Neural crest cell (in vitro differentiated cells): Measurements from ENCODE around the gene GPAT2. TPM values are rescaled to one million over a fixed set of nuclear protein-coding genes. Genes with fewer than 3 reads are reported as not detected.
"Not testable (repeated sequence)": the region's sequence is repeated elsewhere in the genome, so short reads cannot be mapped to it uniquely, and the experiment has no call there.

Experiments used
- DNase-seq: peaks from one replicate; pipeline ENCODE4 v3.0.0; 2021; ENCODE audit warnings: low read depth, mixed read lengths, low spot score
- H3K27ac Mint-ChIP-seq: one replicate; pipeline ENCODE4 v1.8.0; 2021; ENCODE audit warnings: mild to moderate bottlenecking, mixed read lengths; ENCODE audit not compliant: unreplicated experiment
- H3K27me3 Mint-ChIP-seq: 2 replicates; pipeline ENCODE4 v1.8.0; 2021; ENCODE audit warnings: low read depth, mild to moderate bottlenecking, mixed read lengths
- H3K36me3 Mint-ChIP-seq: 2 replicates; pipeline ENCODE4 v1.8.0; 2021; ENCODE audit warnings: low read depth, mild to moderate bottlenecking, mixed read lengths
- H3K4me1 Mint-ChIP-seq: 2 replicates; pipeline ENCODE4 v1.8.0; 2021; ENCODE audit warnings: mixed read lengths
- H3K4me3 Mint-ChIP-seq: one replicate; pipeline ENCODE4 v1.8.0; 2021; ENCODE audit warnings: mild to moderate bottlenecking, mixed read lengths
- H3K9me3 Mint-ChIP-seq: 2 replicates; pipeline ENCODE4 v1.8.0; 2021; ENCODE audit warnings: mixed read lengths
- total RNA-seq: library from RNA; stranded (reverse); gene quantifications from 2 replicates; pipeline ENCODE4 v1.2.1, GENCODE V29; 2021
- TF ChIP-seq, protein P1 (sequence below): fragments of 200-600 bp; sonication (generic); conservative IDR thresholded peaks from 2 replicates; pipeline ENCODE4 v1.5.0; 2021; ENCODE audit warnings: antibody characterized with exemption, mild to moderate bottlenecking

The GPAT2 gene
- total RNA-seq, 1 donor from 2014 or later, result not detected

DNA sequence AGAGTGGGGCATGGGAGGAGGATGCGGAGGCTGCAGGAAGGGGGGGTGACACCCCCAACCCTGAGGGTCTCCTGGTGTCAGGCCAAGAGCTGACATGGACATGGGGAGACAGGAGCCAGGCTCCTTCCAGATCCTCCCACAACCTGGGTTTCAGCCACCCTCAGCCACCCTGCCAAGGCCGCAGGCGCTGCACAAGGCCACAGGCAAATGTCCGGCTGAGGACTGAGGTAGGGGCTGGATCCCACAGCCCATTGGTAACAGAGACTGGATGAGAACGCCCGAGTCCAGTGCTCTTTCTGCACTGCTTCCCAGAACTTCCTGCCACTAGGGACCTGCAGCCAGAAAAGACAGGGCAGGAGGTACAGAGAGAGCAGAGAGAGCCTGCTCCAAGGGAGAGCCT lies 24.7 kb upstream of the GPAT2 start:
- not testable (repeated sequence) for H3K9me3 Mint-ChIP-seq, DNase-seq, H3K27ac Mint-ChIP-seq, H3K4me1 Mint-ChIP-seq, H3K27me3 Mint-ChIP-seq, H3K4me3 Mint-ChIP-seq, H3K36me3 Mint-ChIP-seq

DNA sequence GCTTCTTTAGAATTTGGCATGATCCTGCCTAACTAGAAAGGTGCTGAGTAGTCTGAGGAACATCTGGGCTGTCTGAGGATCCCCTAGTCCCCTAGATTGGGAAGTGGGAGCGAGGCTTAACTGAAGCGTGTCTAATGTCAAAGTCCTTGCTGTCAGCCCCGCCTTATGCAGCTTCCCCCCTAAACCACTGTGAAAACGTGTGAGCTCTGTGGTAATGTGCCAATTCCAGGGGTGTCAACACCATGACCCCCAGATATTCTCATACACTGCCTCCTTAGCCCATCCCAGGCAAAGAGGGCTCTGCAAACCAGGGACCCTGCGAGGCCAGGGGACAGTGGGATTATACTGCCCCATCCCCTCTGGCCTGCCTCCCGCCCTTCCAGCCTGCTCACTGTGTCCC lies 21.1 kb upstream of the GPAT2 start:
- not testable (repeated sequence) for H3K27me3 Mint-ChIP-seq, H3K9me3 Mint-ChIP-seq, H3K4me1 Mint-ChIP-seq, H3K27ac Mint-ChIP-seq, H3K4me3 Mint-ChIP-seq, DNase-seq, H3K36me3 Mint-ChIP-seq

DNA sequence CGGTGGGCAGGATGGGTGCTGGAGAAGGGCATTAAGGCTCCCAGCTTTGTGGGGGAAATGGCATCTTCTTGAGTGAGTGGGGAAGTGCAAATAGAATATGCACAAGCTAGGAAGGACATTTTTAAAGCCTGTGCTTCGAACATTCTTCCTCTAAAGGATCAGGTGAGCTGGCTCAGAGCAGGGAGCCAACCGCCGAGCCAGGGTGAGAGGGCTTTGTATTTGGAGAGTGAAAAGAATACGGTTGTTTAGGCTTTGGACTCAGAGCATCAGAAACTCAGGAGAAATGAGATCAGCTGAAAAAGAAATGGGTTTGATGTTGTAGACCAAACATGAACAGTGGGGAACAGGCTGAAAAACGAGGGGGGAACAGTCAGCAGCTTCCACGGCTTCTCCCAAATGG lies 19.8 kb upstream of the GPAT2 start:
- H3K4me3 Mint-ChIP-seq, H3K9me3 Mint-ChIP-seq, DNase-seq, H3K36me3 Mint-ChIP-seq, H3K27me3 Mint-ChIP-seq, H3K4me1 Mint-ChIP-seq, H3K27ac Mint-ChIP-seq: not testable (repeated sequence)

DNA sequence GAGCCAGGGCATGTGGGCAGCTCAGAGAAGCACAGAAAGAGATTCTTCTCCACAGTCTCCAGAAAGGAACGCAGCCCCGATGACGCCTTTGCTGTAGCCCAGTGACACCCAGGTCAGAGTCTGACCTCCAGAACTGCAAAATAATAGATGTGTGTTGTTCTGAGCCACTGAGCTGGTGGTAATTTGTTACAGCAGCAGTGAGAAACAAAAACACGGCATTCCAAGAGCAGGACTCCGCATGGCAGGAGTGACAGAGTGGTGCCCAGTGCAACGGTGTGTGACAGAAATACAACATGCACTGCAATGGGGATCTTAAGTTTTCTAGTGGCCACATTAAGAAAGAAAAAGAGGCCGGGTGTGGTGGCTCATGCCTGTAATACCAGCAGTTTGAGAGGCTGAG lies 18.7 kb upstream of the GPAT2 start:
- DNase-seq, H3K27ac Mint-ChIP-seq, H3K36me3 Mint-ChIP-seq, H3K9me3 Mint-ChIP-seq, H3K4me3 Mint-ChIP-seq, H3K27me3 Mint-ChIP-seq, H3K4me1 Mint-ChIP-seq: not testable (repeated sequence)

DNA sequence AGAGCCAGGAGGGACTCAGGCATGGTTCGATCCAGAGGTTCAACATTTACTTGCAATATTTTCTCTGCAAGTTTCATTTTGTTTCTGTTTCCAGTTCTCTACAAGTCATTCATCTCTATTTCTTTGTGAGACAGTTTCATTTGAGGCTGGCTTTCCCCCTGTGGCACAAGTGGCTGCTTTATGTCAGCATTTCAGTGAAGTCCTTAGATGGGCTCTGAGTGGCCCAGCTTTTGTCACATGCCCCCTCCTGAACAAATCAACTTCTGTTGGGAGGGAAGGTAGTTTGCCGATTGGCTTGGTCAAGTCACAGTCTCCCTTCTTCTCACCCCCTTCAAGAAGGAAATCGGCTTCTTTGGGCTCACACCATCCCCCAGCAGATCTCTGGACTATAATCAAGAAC lies 17.9 kb upstream of the GPAT2 start:
- not testable (repeated sequence) for H3K9me3 Mint-ChIP-seq, H3K4me3 Mint-ChIP-seq, H3K4me1 Mint-ChIP-seq, H3K27me3 Mint-ChIP-seq, DNase-seq, H3K27ac Mint-ChIP-seq, H3K36me3 Mint-ChIP-seq

DNA sequence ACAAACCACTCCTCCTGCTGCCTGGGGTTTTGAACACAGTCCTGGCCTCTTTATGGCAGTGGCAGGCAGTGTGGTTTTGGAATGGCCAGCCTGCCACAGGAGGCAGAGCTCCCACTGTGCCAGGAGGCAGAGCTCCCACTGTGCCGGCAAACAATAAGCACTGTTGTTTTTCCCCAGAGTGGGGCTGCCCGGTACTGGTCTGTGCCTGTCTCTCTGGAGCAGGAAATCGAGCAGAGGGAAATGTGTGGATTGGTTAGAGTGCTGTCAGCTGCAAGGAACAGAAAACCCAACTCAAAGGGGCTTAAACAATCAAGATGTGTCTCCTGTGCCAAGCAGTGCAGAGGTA lies 15.2 kb upstream of the GPAT2 start:
- H3K27me3 Mint-ChIP-seq, H3K27ac Mint-ChIP-seq, H3K9me3 Mint-ChIP-seq, DNase-seq, H3K4me3 Mint-ChIP-seq, H3K36me3 Mint-ChIP-seq, H3K4me1 Mint-ChIP-seq: not testable (repeated sequence)

DNA sequence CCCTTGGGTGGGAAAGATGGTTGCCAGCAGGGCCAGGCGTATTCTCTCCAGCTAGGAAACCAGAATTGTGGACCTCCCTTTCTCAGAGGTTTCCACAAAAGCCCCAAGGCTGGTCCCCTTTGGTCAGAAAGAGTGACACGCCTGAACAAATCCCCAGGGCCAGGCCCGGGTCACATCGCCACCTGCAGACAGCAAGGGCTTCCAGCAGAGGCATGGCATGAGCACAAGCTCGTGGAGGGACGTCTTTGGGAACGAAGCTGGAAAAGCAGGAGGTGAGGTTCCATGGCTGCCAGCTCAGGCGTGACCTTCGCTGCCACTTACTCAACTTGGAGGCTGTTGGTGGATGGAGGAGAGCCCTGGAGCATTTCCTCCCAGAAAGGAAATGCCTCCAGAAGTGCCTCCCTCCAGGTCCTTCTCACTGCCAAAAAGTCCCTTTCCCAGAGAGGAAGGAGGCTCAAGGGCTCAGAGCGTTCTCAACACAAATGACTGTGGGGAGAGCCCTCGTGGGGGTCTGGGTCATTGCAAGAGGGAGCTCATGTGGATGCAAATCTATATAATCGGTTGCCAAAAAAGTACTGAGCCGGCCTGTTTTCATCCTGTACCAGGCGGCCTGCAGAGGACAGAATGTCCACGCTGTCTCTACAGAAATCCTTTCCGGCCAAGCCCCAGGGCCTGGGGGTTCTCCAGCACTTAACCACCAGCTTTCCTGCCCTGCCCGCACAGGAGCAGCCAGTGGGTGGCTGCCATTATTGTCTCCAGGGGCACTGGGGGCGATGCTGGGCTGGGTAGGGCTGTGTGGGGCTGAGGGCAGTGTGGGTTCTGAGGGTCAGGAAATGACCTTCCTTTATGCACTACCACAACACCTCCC lies 14.6 kb upstream of the GPAT2 start:
- not testable (repeated sequence) for H3K4me3 Mint-ChIP-seq, H3K9me3 Mint-ChIP-seq, DNase-seq, H3K27me3 Mint-ChIP-seq, H3K4me1 Mint-ChIP-seq, H3K27ac Mint-ChIP-seq, H3K36me3 Mint-ChIP-seq

DNA sequence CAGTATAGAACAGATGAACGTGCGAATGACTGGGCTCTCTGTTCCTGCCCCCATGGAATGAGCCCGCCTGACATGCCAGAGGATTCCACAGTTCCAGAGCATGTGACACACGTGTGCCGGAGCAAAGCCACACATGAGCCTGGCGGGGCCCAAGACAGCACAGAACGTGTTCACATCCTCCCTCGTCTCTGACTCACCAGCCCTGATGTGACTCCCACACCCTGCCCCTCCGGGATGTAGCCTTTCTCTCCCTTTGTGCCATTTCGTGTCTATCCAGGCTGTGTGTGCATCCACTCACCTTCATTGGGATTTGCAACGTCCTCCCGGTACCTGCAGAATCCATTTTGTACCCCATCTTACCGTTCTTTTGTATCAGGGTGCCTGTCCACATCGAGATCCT lies 838 bp upstream of the GPAT2 start:
- not testable (repeated sequence) for H3K27me3 Mint-ChIP-seq, H3K27ac Mint-ChIP-seq, DNase-seq, H3K36me3 Mint-ChIP-seq, H3K4me1 Mint-ChIP-seq, H3K9me3 Mint-ChIP-seq, H3K4me3 Mint-ChIP-seq

DNA sequence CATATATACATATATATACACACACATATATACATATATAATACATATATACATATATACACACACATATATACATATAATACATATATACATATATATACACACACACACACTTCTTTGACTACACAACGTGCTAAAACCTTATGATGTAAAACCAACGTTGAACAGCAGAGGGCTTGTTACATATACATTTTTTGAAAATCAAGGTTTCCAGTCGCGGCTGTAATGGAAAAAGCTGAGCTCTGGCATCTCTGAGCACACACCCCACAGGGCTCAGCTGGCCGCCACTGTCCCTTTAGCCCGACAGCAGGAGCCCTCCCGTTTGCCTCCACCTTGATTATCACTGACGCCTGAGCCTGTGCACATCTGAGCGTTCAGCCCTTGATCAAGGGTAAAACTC lies 719 bp downstream of the GPAT2 start:
- not testable (repeated sequence) for H3K4me3 Mint-ChIP-seq, H3K36me3 Mint-ChIP-seq, DNase-seq, H3K9me3 Mint-ChIP-seq, H3K27ac Mint-ChIP-seq, H3K27me3 Mint-ChIP-seq, H3K4me1 Mint-ChIP-seq
- TF ChIP-seq, protein P1, sequence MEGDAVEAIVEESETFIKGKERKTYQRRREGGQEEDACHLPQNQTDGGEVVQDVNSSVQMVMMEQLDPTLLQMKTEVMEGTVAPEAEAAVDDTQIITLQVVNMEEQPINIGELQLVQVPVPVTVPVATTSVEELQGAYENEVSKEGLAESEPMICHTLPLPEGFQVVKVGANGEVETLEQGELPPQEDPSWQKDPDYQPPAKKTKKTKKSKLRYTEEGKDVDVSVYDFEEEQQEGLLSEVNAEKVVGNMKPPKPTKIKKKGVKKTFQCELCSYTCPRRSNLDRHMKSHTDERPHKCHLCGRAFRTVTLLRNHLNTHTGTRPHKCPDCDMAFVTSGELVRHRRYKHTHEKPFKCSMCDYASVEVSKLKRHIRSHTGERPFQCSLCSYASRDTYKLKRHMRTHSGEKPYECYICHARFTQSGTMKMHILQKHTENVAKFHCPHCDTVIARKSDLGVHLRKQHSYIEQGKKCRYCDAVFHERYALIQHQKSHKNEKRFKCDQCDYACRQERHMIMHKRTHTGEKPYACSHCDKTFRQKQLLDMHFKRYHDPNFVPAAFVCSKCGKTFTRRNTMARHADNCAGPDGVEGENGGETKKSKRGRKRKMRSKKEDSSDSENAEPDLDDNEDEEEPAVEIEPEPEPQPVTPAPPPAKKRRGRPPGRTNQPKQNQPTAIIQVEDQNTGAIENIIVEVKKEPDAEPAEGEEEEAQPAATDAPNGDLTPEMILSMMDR, result peak; percentile 19

DNA sequence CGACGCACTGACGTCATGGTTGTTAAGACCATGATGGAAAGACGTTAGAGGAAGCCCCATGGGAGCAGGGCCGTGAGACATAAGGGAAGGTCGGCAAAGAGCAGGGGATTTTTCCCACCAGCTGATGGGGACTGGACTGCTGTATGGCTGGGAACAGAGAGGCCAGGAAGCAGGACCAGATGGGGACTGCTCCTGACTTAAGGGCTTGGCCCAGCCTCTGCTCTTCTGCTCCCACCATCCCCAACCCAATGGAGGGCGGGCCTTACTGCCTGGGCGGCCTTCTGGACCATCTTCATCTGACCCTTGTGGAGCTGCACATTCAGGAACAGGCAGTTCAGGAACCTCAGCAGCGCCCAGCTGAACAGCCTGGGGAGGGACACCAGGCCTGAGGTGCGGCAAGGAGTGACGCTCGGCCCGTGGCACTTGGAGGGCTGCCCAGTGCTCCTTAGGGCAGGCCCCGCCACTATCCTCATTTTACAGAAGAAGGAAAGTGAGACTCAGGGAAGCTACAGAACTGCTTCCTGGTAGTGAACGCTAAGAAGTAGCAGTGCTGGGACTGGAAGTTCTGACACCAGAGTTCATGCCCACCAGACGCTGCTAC lies 6.9 kb downstream of the GPAT2 start:
- H3K36me3 Mint-ChIP-seq, H3K9me3 Mint-ChIP-seq, H3K27me3 Mint-ChIP-seq, H3K4me1 Mint-ChIP-seq, DNase-seq, H3K27ac Mint-ChIP-seq, H3K4me3 Mint-ChIP-seq: not testable (repeated sequence)

DNA sequence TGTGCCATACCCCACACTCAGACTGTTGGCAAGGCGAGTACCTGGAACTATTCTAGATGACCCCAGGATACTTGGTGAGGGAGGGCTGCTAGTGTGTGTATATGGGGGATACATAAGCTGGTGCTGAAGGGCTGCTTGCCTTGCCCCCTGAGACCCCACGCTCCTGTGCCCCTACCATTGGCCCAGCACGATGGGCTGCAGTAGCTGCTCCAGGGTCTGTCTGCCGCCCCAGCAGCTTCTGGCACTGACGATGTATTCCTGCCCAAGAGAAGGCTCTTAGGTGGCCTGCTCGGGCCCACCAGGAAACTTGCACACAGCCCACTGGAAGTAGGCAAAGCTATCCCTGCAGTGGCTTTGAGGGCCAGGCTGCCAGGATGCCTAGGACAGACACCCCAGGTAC lies 9.0 kb downstream of the GPAT2 start:
- not testable (repeated sequence) for H3K36me3 Mint-ChIP-seq, H3K9me3 Mint-ChIP-seq, H3K4me1 Mint-ChIP-seq, DNase-seq, H3K27me3 Mint-ChIP-seq, H3K4me3 Mint-ChIP-seq, H3K27ac Mint-ChIP-seq
